Stimulated activated CD8-positive, alpha-beta memory T cell treated with anti-CD3 and anti-CD28 coated beads, Interleukin-12 subunit alpha, Interleukin-12 subunit beta, amount 100 ng/mL, for 4 hours (primary cell): ENCODE data around the gene DOCK4.

ENCODE experiments used
- DNase-seq: peaks from one replicate; pipeline ENCODE4 v3.0.0-alpha.2; 2020; ENCODE audit warnings: low read depth

The DOCK4 gene

DNA sequence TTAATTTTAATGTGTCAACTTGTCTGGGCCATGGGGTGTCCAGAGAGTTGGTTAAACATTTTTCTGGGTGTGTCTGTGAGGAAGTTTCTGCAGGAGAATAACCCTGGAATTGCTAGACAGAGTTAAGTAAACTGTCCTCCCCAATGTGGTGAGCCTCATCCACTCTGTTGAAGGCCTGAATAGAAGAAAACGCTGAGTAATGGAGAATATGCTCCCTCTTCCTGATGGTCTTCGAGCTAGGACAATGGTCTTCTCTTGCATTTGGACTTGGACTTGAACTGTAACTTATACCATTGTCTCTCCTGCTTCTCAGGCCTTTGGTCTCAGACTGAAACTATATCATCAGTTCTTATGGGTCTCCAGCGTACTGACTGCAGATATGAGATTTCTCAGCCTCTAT is 347.9 kb downstream of the DOCK4 start:
- DNase-seq = no peak

DNA sequence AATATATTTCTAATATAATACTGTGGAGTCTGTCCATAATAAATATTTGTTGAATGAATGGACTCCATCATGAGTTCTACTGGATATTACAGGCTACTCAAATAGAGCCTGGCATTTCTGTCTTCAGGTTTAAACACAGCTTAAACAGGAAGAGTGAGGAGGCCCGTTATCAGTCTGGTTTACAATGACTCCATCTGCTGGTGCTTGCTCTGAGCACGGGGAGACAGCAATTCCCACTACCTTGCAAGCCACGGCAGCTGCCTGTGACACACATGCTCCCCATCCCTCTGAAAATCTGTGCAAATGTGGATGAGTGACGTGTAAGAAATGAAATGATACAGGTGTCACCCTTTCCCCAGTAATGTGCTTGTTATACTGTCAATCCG is 350.4 kb downstream of the DOCK4 start:
- DNase-seq = no peak

DNA sequence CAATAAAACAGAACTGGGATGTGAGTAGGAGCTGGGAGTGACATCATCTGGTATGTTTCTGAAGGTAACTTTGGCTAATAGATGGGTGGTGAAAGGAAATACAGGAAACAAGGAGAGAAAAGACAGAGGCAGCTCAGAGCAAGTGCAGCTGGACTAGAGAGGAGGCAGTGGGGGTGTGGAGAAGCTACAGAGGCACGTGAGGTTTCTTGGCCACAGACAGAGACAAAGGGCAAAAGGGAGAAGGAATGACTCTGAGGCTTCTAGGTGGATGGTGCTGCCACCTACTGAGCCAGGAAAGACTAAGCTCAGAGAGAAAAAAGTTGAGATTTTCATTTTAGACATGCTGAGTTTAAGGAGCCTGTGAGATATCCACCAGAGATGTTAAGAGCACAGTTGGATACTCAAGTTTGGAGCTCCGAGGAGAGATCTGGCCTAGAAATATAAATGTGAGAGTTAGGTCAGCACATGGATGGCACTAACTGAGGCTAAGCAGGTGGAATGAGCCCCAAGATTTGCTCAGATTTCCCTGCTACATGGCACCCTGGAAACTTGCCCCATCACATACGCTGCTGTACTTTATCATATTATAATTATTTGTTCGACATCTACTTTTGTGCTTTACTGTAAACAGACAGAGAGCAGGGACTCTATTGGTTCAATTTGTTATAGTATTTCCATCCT is 350.9 kb downstream of the DOCK4 start:
- DNase-seq = no peak

DNA sequence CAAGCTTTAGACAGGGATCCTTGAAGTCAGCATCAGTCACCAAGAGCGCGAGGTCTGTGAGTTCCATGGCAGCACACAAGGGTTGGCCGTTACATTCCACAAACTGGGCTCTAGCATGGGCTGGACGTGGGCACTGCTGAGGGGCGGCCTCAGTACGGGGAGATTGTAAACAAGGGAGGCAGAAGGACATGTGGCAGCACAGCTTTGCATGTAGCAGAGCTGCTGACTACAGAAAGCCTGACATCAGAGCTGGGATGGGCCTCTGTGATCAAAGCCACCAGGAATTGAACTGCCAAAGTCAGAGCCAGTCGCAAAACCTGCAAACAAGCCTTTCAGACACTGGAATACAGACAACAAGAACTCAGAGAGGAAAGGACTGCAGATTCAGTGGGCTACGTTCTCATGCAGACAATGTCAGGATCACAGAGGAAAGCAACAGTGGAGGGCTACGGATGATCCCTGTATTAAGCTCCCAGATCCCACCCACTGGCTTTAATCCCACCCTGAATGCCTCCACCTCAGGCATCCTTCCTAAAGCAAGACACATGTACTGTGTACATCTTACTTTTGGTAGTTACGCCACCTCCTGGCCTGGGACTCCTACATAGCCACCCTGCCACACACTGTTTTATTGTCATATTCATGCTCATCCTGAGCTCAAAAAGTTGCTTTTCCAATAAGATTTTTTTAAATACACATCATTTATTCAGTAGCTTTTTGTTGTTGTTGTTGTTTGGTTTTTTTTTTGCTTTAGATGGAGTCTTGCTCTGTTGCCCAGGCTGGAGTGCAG is 352.8 kb downstream of the DOCK4 start:
- DNase-seq = no peak

DNA sequence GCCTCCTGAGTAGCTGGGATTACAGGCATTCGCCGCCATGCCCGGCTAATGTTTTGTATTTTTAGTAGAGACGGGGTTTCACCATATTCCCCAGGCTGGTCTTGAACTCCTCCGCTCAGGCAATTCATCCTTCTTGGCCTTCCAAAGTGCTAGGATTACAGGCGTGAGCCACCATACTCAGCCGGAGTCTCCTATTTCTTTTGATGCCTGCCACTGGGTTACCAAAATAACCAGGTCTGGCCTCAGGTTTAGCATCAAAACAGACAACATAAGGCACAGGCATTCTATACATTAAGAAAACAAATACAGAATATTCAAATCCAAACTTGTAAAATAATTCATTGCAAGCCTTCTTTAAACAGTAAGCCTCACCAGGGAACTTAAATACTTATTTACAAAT is 354.1 kb downstream of the DOCK4 start:
- no peak for DNase-seq

DNA sequence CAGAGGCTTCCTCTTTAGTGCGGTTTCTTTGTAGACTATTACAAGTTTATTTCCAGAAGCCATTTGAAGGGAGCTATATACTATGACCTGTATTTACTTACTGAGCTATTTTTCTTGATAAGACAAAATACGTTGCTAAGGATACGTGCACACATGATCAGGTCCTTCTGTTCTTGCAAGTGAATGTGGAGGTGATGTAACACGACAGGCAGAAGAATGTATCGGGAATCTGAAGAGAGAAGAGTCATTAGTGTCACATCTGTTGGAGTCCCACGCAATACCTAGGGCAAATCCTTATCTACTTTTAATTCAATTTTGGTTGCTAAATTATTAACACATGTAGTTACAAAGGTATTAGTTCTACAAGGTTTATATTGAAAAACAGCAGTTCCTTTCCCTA is 359.3 kb downstream of the DOCK4 start:
- DNase-seq = no peak

DNA sequence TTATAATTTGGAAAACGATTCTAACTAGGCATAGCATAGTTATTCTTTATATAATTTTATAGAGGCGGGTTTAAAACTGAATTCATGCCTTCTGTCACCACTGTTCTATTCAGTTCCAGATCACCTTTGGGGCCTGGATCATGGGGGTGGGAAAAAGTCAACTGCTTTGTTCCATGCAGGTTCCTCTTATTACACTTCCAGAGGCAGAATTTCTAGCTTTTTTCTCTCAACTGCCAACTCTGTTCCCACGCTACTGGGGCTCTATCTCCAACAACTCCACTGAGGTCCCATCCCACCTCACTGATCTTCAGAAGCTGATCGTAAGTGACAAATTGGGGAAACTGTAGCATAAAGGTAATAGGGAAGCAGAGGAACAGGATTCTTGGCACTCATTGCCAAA is 360.3 kb downstream of the DOCK4 start:
- DNase-seq = no peak

DNA sequence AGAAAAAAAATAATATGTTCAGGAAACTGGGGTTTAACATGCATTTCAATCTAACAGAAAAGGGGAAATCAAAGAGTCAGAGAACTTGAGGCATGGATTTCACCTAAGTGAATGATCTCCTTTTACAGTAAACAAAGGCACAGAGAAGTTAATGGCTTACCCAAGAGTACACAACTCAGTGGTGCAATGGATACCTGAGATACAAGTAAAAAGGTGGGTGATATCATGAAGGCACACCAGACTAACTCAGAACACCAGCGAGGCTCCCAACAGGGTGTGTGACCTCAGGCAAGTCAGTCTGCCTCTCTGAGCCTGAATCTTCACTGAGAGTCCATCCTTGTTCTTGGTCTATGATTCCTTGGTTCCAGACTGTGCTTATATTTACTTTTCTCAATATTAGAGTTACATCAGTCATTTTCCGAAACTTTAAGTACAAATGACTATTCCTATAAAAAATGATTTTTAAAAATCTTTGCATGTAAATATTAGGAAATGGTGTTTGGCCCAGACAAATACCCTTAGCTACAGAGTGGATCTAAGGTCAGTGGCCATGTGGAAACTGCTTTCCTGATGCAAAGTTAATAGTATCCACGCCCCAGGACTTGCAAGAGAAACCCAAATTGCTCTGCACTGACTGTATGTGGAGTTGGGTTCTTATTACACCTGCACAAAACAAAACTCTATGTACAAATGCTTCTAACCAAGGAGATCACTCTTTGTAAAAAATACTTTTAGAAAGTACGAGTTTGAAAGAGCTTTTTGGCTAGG is 361.1 kb downstream of the DOCK4 start:
- no peak for DNase-seq

DNA sequence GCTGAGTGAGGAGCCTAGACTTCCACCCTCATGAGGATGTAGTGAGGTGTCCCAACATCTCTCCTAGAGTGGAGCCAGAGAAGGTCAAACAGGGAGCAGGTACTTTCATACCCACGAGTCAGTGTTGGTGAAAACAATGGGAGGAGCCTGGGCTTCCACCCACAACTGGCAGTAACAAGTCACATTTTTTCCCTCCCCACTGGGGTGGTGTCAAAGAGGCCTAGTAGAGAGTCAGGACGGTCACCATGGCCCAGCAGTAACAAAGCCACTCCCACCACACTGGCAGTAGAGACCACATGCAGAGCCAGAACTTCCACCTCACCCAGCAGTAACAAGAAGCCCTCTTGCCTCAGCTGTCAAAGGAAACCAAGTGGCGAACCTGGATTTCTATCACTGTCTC is 363.7 kb downstream of the DOCK4 start:
- no peak for DNase-seq

DNA sequence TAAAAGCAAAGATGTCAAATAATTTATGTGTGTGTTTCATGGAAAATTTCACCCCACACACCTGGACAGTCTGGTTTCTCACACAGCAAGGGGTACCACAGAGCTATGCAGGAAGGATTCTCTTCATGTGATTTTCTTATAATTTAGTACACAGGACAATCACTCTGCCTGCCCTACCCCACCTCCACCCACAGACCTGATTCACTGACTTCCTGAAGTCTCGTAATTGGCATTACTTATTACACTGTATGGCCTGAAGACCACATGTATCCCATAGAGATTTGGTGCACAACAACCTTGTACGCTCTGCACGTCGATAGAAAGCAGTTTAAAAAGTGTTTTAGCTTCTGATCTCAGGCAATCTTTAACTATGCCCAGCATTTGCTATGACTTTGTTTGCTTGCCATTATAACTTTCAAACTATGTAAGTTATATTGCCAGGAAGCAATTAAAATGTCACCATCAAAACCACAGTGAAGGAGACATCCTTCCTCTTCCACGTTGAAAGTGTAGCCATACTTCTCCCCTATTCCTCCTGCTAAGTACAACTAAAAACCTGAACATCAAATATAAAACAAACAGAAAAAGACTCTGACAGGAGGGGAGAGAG is 364.5 kb downstream of the DOCK4 start:
- DNase-seq = no peak

DNA sequence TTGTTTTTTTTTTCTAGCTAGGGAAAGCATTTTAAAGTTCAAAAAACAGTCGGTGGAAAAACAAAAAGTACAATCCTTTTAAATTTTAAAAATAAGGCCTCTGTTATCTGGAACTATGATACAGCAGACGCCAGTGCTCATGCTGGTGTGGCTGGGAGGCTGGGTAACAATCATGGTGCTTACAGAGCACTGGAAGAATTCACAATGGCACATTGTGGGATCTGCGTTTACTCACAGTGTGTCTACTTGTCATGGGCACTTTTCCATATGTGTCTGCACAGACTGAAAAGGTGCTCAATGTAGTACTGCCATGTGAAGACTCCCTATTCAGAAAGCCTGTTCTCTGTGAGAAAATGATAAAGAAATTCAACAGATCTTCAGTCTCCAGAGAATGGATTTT is 365.7 kb downstream of the DOCK4 start:
- no peak for DNase-seq

DNA sequence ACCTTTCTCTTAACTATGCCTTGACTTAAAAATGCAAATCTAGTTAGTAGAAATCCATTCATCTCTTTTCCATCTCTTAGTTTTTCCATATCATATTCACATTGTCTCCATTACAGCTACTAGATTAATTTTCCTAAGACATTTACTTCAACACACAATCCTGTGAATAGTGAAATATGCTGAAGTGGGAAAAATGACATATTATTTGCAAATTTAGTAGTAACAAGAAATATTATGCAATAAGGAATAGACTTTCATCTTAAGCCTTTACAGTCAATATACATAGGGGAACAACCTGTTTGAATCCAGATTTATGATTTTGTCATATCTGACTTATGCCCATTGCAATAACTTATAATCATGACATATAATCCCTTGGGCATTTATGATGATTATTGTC is 366.9 kb downstream of the DOCK4 start:
- no peak for DNase-seq

DNA sequence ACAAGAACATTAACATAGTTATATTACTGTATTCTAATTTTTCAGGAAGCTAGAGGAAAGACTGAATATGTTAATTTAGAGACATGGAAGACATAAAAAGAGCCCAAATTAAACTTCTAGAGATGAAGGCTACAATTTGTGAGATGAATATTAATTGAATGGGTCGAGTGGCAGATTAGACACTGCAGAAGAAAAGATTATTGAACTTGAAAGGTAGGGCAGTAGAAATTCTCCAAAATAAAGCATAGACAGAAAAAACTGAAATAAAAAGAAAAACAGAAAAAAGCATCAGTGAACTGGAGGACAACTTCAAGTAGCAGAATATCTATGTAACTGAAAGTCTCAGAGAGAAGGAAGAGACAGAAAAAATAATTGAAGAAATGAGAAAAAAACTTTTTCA is 369.6 kb downstream of the DOCK4 start:
- no peak for DNase-seq

DNA sequence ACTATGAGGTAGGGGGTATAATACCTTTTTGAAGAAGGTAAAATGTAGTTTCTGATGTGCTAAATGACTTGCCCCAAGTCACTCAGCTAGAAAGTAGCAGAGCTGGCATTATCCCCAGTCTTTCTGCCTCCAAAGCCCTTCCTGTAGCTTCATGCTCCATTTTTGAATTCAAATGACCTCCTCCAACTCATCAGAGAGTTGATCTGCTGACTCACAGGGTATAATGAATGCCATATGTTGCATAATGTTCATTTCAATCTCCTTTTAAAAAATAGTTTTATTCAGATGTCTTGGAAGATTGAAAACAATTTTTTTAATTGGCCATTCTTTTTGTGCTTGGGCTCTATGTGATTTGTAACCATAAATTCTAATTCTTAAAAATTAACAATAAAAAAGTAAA is 371.1 kb downstream of the DOCK4 start:
- DNase-seq = no peak

DNA sequence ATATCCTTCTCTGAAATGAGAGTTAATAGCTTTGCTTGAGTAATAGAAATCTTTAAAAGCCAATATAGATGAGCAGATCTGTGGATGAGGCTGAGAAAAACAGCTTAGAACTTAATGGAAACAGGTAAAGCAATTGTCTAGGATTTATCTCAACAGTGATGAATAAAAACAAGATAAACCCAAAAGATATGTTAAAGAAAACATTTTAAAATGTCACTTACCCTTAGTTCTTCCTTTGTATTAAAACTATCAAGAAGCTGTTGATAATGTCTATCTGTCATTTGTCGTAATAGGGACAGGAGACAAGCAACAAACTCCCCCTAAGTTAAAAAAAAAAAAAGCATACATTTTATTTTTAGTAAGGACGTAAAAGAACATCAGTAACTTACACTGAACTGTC is 371.8 kb downstream of the DOCK4 start:
- DNase-seq = no peak

DNA sequence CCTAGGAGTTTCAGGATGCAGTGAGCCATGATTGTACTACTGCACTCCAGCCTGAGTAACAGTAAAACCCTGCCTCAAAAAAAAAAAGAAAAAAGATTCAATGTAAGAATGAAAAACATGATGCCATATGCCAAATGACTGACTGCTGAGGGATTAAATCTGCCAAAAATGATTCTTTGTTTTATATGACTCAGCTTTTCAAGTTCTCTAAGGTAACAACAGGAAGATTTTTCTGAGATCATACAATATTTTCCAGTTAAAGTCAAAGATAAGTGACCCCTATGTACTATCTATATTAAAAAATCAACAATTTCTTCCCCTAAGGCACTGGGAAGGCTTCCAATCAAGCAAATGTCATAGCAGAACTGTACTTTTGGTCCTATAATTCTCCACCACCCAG is 372.7 kb downstream of the DOCK4 start:
- no peak for DNase-seq

DNA sequence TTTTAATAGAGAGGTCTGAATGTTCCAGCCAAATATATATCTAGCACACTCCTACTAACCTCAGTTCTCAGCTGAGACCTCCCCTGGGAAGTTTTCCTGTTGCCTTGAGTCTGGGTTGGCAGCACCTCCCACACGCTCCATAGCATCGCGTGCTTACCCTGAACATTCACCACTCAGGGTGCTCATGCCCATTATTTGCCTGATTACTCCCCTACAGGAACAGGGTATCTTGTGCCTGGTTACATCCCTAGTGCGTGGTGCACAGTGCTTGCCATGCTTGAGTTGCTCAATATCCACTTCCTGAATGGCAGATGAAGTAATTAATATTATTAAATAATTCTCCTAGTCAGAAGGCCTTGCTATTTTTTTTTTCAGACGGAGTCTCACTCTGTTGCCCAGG is 374.0 kb downstream of the DOCK4 start:
- no peak for DNase-seq

DNA sequence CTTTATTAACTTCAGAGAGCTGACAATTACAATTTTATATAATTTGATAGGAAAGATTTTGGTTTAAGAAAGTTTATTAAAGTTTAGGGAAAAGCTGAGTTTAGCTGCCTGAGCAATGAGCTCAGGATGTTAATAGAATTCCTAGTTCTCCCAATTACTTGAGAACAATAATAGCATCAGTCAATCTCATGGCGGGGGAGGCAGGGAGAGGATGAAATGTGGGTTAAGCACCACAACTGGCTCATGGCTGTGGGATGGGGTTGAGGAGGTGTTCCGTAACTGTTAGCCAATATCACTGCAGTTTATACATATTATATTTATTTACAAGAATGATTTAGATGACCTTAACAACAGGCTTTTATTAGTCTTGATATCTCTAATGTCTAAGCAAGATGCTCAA is 377.0 kb downstream of the DOCK4 start:
- no peak for DNase-seq

DNA sequence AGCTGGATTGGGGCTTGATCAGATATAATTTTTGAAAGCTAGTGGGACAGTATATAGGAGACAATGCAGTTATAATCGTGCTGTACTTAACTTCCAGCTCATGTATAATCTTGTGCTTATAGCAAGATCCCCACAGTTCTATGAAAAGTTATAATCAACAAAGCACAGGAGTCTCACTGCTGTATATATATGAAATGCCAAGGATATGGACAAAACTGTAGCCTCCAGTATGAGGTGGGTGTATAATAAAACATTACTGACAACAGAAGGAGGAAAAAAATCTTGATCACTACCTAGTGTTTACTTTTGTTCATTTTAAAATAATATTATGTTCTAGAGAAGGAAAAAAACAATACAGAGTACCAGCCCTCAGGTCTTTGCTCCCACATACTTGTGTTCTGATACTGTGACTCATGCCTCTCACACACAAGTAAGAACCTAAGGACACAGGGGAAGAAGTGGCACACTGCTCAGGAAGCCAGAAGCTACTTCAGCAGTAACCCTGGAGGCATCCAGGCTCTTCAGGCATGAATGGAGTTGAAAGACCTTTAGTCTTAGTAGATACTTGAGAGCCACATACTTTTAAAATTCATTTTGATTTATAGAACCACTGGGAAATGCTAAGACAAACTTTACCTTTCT is 378.2 kb downstream of the DOCK4 start:
- DNase-seq = no peak

DNA sequence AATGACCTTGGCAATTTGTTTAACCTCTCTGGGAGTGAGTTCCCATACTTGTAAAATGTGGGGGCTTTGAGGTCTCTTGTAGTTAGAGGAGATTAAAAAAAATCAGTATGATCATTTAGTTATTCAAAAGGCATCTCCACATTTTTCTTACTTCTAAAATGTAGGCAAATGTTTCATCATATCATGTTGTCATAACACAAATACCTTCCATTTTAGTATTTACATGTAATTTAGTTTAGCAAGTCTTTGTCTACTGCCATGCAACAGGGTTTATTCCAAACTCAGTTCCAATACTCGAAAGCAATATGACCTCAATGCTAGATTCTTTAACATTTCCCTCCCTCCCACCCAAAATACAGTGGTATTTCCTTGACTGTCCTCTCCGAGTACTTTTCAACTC is 381.2 kb downstream of the DOCK4 start:
- no peak for DNase-seq

DNA sequence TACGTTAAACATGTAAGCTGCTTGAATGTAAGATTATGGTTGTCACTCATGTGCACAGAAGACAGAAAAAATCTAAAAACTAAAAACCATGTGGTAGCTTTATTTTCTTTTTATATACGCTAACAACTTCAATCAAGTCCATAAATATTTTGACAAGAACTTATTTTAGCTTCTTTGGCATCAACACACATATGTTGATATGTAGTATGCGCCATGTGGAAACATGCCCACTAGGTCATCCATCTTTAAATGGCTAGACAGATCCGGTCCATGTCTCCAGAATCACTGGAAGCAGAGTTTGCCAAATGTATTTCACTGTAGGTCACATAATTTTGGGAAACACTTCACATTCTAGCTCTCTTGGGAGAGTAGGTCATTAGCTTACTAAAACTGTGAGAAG is 382.4 kb downstream of the DOCK4 start:
- DNase-seq = no peak

DNA sequence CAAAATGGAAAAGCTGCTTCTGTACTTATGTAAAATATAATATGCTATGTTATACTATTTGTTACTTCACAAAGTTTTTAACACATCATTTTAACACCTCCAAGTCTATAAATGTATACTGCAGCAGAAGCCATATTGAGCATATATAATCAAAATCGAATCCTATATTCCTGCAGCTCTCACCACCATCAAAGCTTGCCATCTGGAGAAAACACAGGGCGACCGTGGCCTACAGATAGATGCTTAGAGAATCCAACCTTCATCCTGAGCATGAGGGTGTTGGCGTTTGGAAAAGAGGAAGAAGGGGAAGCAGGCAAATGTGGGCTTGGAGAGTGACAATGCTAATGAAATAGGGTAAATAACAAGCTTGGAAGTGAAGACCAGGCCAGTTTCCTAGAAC is 385.2 kb downstream of the DOCK4 start:
- no peak for DNase-seq
